Measurements from ENCODE around the gene PDE6G. TPM values are rescaled to one million over a fixed set of nuclear protein-coding genes. Genes with fewer than 3 reads are reported as not detected.

Gene PDE6G
- total and polyA plus RNA-seq, 2 of the 8 experiments (the other 6 are each of a cell fraction or from before 2014, with no cell fraction given): 5.8 to 12.9 TPM

- H2BK12ac ChIP-seq (ENCODE audit: low read depth, low read length): no peak overlapping the region
- H3K79me1 ChIP-seq (ENCODE audit: low read depth, low read length): no peaks in the 10 kb centered on the region
- no peak overlapping the region for H3K9ac ChIP-seq (replicated peaks in 1 of 4; ENCODE audit: extremely low read depth in 1 of 4, low read depth in 3 of 4, low read length in 3 of 4)
- H3K14ac ChIP-seq (ENCODE audit: insufficient read length): no peak overlapping the region
- no peak overlapping the region for H3K18ac ChIP-seq (ENCODE audit: extremely low read depth, low read length)
- H2AK5ac ChIP-seq (ENCODE audit: low read depth, low read length): no peak overlapping the region
- peaks cover 7 to 27% of the 10 kb centered on the region in 2 experiments; a peak in 3 of 4 replicates for H3K79me2 ChIP-seq (ENCODE audit: control insufficient read depth in 1 of 2, insufficient read depth in 2 of 2, low read length in 2 of 2)
- no peak overlapping the region for H2BK5ac ChIP-seq (ENCODE audit: low read depth, low read length)
- H3K56ac ChIP-seq (replicated peaks; ENCODE audit: insufficient read length, low read depth, low read length): no peak overlapping the region
- no peaks in the 10 kb centered on the region for H4K20me1 ChIP-seq (replicated peaks in 1 of 2; ENCODE audit: control insufficient read depth in 1 of 2, insufficient read depth in 2 of 2, low read length in 2 of 2)
- H3K4me2 ChIP-seq (ENCODE audit: insufficient read depth in 1 of 2, low read depth in 2 of 2, low read length in 2 of 2): no peak overlapping the region
- no peak overlapping the region for H3K4me3 ChIP-seq (ENCODE audit: extremely low read depth in 1 of 4, insufficient read depth in 2 of 4, low read depth in 3 of 4, low read length in 4 of 4)
- no peak overlapping the region for H2BK20ac ChIP-seq (ENCODE audit: low read length)
- H3K4me1 ChIP-seq (replicated peaks in 1 of 4; ENCODE audit: control insufficient read depth in 3 of 4, insufficient read depth in 4 of 4, low read length in 3 of 4): no peaks in the 10 kb centered on the region
- H3K9me3 ChIP-seq (ENCODE audit: insufficient read depth in 2 of 2, low read depth in 1 of 2, low read length in 1 of 2): no peaks in the 10 kb centered on the region
- POLR2A ChIA-PET (ENCODE audit: partially characterized antibody): interaction anchor here (0.6 kb wide), 1 partner anchor 1089 kb away, joined by 3 read pairs; no protein-coding TSS in a partner anchor
- no peak overlapping the region for H4K8ac ChIP-seq (ENCODE audit: extremely low read depth, insufficient read depth, low read length)
- no peak for FAIRE-seq
- no peak overlapping the region for H3K4ac ChIP-seq (replicated peaks; ENCODE audit: insufficient read length, low read depth, low read length)
- H3K23me2 ChIP-seq (ENCODE audit: low read depth, low read length): peaks cover 3% of the 10 kb centered on the region; the same call in 1 of the 2 replicates
- H2AFZ ChIP-seq (ENCODE audit: low read length): no peak overlapping the region
- CTCF ChIA-PET (ENCODE audit: partially characterized antibody): interaction anchor here (0.9 to 1.7 kb wide), 4 partner anchors 15 to 198 kb away, joined by 3 to 6 read pairs (median 3); no protein-coding TSS in a partner anchor
- no peak overlapping the region for H4K91ac ChIP-seq (replicated peaks; ENCODE audit: insufficient read length, low read length)
- H3K23ac ChIP-seq (ENCODE audit: insufficient read length): no peak overlapping the region
- no peak overlapping the region for H3K27ac ChIP-seq (ENCODE audit: low read depth, low read length)
- 91% methylated on average over 4 of the region's 4 CpGs; no CpG with 5 or more reads in 1 of the 2 experiments for WGBS, 2 experiments (ENCODE audit: extremely low coverage in 1 of 2, insufficient coverage in 1 of 2, insufficient read length in 1 of 2, insufficient replicate concordance in 2 of 2, low coverage in 1 of 2, low lambda C conversion rate in 2 of 2, missing lambda C conversion rate in 1 of 2)
- no peaks in the 10 kb centered on the region; a peak in 1 of 8 replicates for H3K36me3 ChIP-seq (ENCODE audit: control insufficient read depth in 2 of 4, insufficient read depth in 4 of 4, low read length in 3 of 4)
- no peak overlapping the region for H2BK120ac ChIP-seq (replicated peaks; ENCODE audit: low read depth, low read length)
- no peak for DNase-seq (ENCODE audit: low read depth in 1 of 2, low spot score in 2 of 2)
- no peak overlapping the region for H4K5ac ChIP-seq (ENCODE audit: insufficient read length, low read depth, low read length)
- TF ChIP-seq CTCF (IDR thresholded peaks at IDR 0.05; ENCODE audit: control extremely low read depth in 1 of 3, insufficient read depth in 1 of 3, low read depth in 1 of 3, low read length in 3 of 3) (no peak), HDAC6 (IDR thresholded peaks at IDR 0.05; ENCODE audit: low read depth, low read length) (no peak), EZH2 (IDR thresholded peaks at IDR 0.05; ENCODE audit: low read depth, low read length, severe bottlenecking) (no peak), POU5F1 (IDR thresholded peaks at IDR 0.05; ENCODE audit: low read depth, low read length) (no peak), BACH1 (IDR thresholded peaks at IDR 0.05; ENCODE audit: low read length) (no peak), SP4 (IDR thresholded peaks at IDR 0.05; ENCODE audit: low read length) (no peak), SP2 (IDR thresholded peaks at IDR 0.05; ENCODE audit: low read length) (no peak), SUZ12 (IDR thresholded peaks at IDR 0.05; ENCODE audit: low read length) (no peak), CBX8 (IDR thresholded peaks at IDR 0.05; ENCODE audit: borderline replicate concordance, low read depth, low read length) (no peak), BRCA1 (IDR thresholded peaks at IDR 0.05; ENCODE audit: low read depth, low read length) (no peak), ATF3 (IDR thresholded peaks at IDR 0.05; ENCODE audit: insufficient read depth, low read depth, low read length) (no peak)
- H2BK15ac ChIP-seq (ENCODE audit: low read length): no peak overlapping the region
- no peaks in the 10 kb centered on the region for H3K27me3 ChIP-seq (replicated peaks in 1 of 4; ENCODE audit: control insufficient read depth in 3 of 4, extremely low read depth in 1 of 4, insufficient read depth in 3 of 4, low read length in 3 of 4)
These were observed 17.7 kb downstream of the PDE6G start for GRCh38 chr17:81638683-81639082.

All from H1 (cell line).